Measurements from ENCODE around the gene ACSL3.
"Not testable (repeated sequence)": the region's sequence is repeated elsewhere in the genome, so short reads cannot be mapped to it uniquely, and the experiment has no call there.

Gene ACSL3

DNA sequence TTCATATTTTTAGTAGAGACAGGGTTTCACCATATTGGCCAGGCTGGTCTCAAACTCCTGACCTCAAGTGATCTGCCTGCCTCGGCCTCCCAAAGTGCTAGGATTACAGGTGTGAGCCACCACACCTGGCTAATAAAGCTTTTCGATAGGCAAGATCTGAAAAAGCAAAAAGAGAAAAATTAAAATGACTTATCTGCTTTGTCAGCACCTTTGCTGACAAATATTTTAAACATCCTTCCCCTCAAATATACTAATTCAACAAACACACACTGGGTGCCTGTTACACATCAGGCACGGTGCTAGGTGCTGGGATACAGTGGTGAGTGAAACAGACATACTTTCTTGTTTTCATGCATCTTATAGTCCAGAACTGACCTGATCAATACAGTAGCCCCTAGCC, 15.5 kb upstream of the ACSL3 start:
- not testable (repeated sequence) for H3K79me2 ChIP-seq (ENCODE audit: control insufficient read depth, insufficient read depth, low read length, poor library complexity); H3K27ac ChIP-seq (ENCODE audit: low read depth, low read length); H3K4me1 ChIP-seq (ENCODE audit: control insufficient read depth in 1 of 2, insufficient read depth in 2 of 2, low read length in 2 of 2); H2BK5ac ChIP-seq (ENCODE audit: low read depth, low read length, poor library complexity); H3K36me3 ChIP-seq (ENCODE audit: control insufficient read depth in 1 of 2, insufficient read depth in 2 of 2, low read length in 2 of 2); H3K4ac ChIP-seq (ENCODE audit: low read depth, low read length); H3K9me3 ChIP-seq (ENCODE audit: insufficient read depth, low read depth, low read length); H3K14ac ChIP-seq (ENCODE audit: low read length); H3K18ac ChIP-seq (ENCODE audit: low read length); H2AFZ ChIP-seq (ENCODE audit: insufficient read depth, low read length, poor library complexity); H2BK120ac ChIP-seq (ENCODE audit: insufficient read depth, low read length, poor library complexity); H4K8ac ChIP-seq (ENCODE audit: low read depth, low read length); H3K23ac ChIP-seq (ENCODE audit: low read length); H2AK5ac ChIP-seq (ENCODE audit: low read length); H4K12ac ChIP-seq (ENCODE audit: low read depth, low read length); H3K27me3 ChIP-seq (ENCODE audit: insufficient read depth, low read length); H3K4me2 ChIP-seq (ENCODE audit: low read length); H3K9ac ChIP-seq (ENCODE audit: low read length); H2BK12ac ChIP-seq (ENCODE audit: low read length); DNase-seq; H4K91ac ChIP-seq (ENCODE audit: low read depth, low read length); H3K79me1 ChIP-seq (ENCODE audit: low read length); H3K4me3 ChIP-seq (ENCODE audit: low read depth, low read length)
- no CpG with 5 or more reads among the region's 3 CpGs for WGBS (ENCODE audit: extremely low coverage, insufficient coverage, insufficient read length)

DNA sequence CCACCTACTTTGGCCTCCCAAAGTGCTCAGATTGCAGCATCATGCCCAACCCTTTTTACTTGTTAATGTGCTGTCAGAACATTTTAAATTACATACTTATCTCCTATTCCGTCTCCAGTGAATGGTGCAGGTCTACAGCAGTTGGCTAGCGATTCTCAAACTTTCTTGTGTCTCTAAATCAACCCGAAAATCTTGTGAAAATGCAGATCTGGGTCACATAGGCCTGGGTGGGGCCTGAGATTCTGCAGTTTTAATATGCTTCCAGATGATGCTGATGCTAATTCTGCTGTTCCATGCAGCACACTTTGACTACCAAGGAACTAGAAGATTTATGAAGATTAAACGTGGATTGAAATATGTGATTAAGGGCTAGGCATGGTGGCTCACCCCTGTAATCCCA, 14.8 kb upstream of the ACSL3 start:
- Histone ChIP-seq H4K8ac (ENCODE audit: low read depth, low read length) (no peak overlapping the region), H3K18ac (ENCODE audit: low read length) (no peak overlapping the region), H3K4me1 (ENCODE audit: control insufficient read depth in 1 of 2, insufficient read depth in 2 of 2, low read length in 2 of 2) (no peaks in the 10 kb centered on the region), H4K91ac (ENCODE audit: low read depth, low read length) (no peak overlapping the region), H3K14ac (ENCODE audit: low read length) (no peak overlapping the region), H3K4ac (ENCODE audit: low read depth, low read length) (no peak overlapping the region), H3K4me2 (ENCODE audit: low read length) (no peak overlapping the region), H2AFZ (ENCODE audit: insufficient read depth, low read length, poor library complexity) (no peak overlapping the region), H4K12ac (ENCODE audit: low read depth, low read length) (no peak overlapping the region), H3K27me3 (ENCODE audit: insufficient read depth, low read length) (no peaks in the 10 kb centered on the region), H3K9ac (ENCODE audit: low read length) (no peak overlapping the region), H3K36me3 (ENCODE audit: control insufficient read depth in 1 of 2, insufficient read depth in 2 of 2, low read length in 2 of 2) (no peaks in the 10 kb centered on the region), H3K27ac (ENCODE audit: low read depth, low read length) (no peak overlapping the region), H3K79me1 (ENCODE audit: low read length) (no peaks in the 10 kb centered on the region), H2BK5ac (ENCODE audit: low read depth, low read length, poor library complexity) (no peak overlapping the region), H3K4me3 (ENCODE audit: low read depth, low read length) (no peak overlapping the region), H3K23ac (ENCODE audit: low read length) (no peak overlapping the region), H3K9me3 (ENCODE audit: insufficient read depth, low read depth, low read length) (no peaks in the 10 kb centered on the region), H3K79me2 (ENCODE audit: control insufficient read depth, insufficient read depth, low read length, poor library complexity) (no peaks in the 10 kb centered on the region), H2BK120ac (ENCODE audit: insufficient read depth, low read length, poor library complexity) (no peak overlapping the region), H2BK12ac (ENCODE audit: low read length) (no peak overlapping the region), H2AK5ac (ENCODE audit: low read length) (no peak overlapping the region)
- no CpG with 5 or more reads among the region's 4 CpGs for WGBS (ENCODE audit: extremely low coverage, insufficient coverage, insufficient read length)
- DNase-seq: no peak

DNA sequence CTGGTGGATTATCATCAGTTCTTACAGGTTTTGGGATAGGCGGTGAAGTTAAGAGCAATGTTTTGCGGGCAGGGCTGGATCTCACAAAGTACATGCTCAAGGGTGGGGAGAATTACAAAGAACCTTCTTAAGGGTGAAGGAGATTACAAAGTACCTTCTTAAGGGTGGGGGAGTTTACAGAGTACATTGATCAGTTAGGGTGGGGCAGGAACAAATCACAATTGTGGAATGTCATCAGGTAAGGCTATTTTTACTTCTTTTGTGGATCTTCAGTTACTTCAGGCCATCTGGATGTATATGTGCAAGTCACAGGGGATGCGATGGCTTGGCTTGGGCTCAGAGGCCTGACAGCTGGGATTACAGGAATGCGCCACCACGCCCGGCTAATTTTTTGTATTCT, 12.8 kb upstream of the ACSL3 start:
- not testable (repeated sequence) for H2BK12ac ChIP-seq (ENCODE audit: low read length); H3K18ac ChIP-seq (ENCODE audit: low read length); H4K8ac ChIP-seq (ENCODE audit: low read depth, low read length); H3K14ac ChIP-seq (ENCODE audit: low read length); H2AK5ac ChIP-seq (ENCODE audit: low read length); H3K79me2 ChIP-seq (ENCODE audit: control insufficient read depth, insufficient read depth, low read length, poor library complexity); H3K4me1 ChIP-seq (ENCODE audit: control insufficient read depth in 1 of 2, insufficient read depth in 2 of 2, low read length in 2 of 2); H3K4me3 ChIP-seq (ENCODE audit: low read depth, low read length); H3K4me2 ChIP-seq (ENCODE audit: low read length); H2BK120ac ChIP-seq (ENCODE audit: insufficient read depth, low read length, poor library complexity); H3K27ac ChIP-seq (ENCODE audit: low read depth, low read length); H3K79me1 ChIP-seq (ENCODE audit: low read length); H3K36me3 ChIP-seq (ENCODE audit: control insufficient read depth in 1 of 2, insufficient read depth in 2 of 2, low read length in 2 of 2); H4K12ac ChIP-seq (ENCODE audit: low read depth, low read length); DNase-seq; H3K4ac ChIP-seq (ENCODE audit: low read depth, low read length); H3K23ac ChIP-seq (ENCODE audit: low read length); H4K91ac ChIP-seq (ENCODE audit: low read depth, low read length); H2AFZ ChIP-seq (ENCODE audit: insufficient read depth, low read length, poor library complexity); H3K27me3 ChIP-seq (ENCODE audit: insufficient read depth, low read length); H3K9ac ChIP-seq (ENCODE audit: low read length); H3K9me3 ChIP-seq (ENCODE audit: insufficient read depth, low read depth, low read length); H2BK5ac ChIP-seq (ENCODE audit: low read depth, low read length, poor library complexity)
- no CpG with 5 or more reads among the region's 6 CpGs for WGBS (ENCODE audit: extremely low coverage, insufficient coverage, insufficient read length)

DNA sequence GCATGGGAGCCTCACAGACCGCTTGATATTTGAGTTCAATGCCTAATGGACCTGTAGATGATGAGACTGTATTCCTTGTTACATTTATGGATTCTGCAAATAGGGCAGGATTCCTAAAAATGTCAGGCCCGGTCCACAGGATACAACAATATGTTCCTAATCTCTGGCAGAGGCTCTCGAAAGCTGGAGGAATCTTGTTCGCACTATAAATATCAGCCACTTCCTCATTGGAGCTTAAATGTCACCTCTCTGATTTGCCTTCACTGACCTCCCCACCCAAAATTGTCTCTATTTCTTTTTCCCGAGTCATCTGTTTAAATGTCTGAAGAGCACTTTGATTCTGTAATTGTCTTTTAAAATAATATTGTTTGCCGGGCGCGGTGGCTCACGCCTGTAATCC, 12.0 kb upstream of the ACSL3 start:
- no peak overlapping the region for H2BK12ac ChIP-seq (ENCODE audit: low read length)
- no peak overlapping the region for H2AK5ac ChIP-seq (ENCODE audit: low read length)
- H3K4ac ChIP-seq (ENCODE audit: low read depth, low read length): no peak overlapping the region
- H3K27ac ChIP-seq (ENCODE audit: low read depth, low read length): no peak overlapping the region
- no peak overlapping the region for H3K23ac ChIP-seq (ENCODE audit: low read length)
- no peak overlapping the region for H4K12ac ChIP-seq (ENCODE audit: low read depth, low read length)
- DNase-seq: no peak
- H2AFZ ChIP-seq (ENCODE audit: insufficient read depth, low read length, poor library complexity): no peak overlapping the region
- no peaks in the 10 kb centered on the region for H3K4me1 ChIP-seq (ENCODE audit: control insufficient read depth in 1 of 2, insufficient read depth in 2 of 2, low read length in 2 of 2)
- no peak overlapping the region for H2BK5ac ChIP-seq (ENCODE audit: low read depth, low read length, poor library complexity)
- H4K8ac ChIP-seq (ENCODE audit: low read depth, low read length): no peak overlapping the region
- no peak overlapping the region for H2BK120ac ChIP-seq (ENCODE audit: insufficient read depth, low read length, poor library complexity)
- no peak overlapping the region for H3K18ac ChIP-seq (ENCODE audit: low read length)
- H3K36me3 ChIP-seq (ENCODE audit: control insufficient read depth in 1 of 2, insufficient read depth in 2 of 2, low read length in 2 of 2): no peaks in the 10 kb centered on the region
- no peaks in the 10 kb centered on the region for H3K79me1 ChIP-seq (ENCODE audit: low read length)
- no peak overlapping the region for H3K14ac ChIP-seq (ENCODE audit: low read length)
- H3K4me2 ChIP-seq (ENCODE audit: low read length): no peak overlapping the region
- no peak overlapping the region for H3K4me3 ChIP-seq (ENCODE audit: low read depth, low read length)
- no CpG with 5 or more reads among the region's 9 CpGs for WGBS (ENCODE audit: extremely low coverage, insufficient coverage, insufficient read length)
- H3K79me2 ChIP-seq (ENCODE audit: control insufficient read depth, insufficient read depth, low read length, poor library complexity): no peaks in the 10 kb centered on the region
- no peaks in the 10 kb centered on the region for H3K9me3 ChIP-seq (ENCODE audit: insufficient read depth, low read depth, low read length)
- no peaks in the 10 kb centered on the region for H3K27me3 ChIP-seq (ENCODE audit: insufficient read depth, low read length)
- no peak overlapping the region for H4K91ac ChIP-seq (ENCODE audit: low read depth, low read length)
- no peak overlapping the region for H3K9ac ChIP-seq (ENCODE audit: low read length)

Data from trophoblast cell (in vitro differentiated cells and primary cell).